Stimulated activated CD4-positive, alpha-beta T cell treated with anti-CD3 and anti-CD28 coated beads, Interleukin-4, amount 100 ng/mL, for 4 hours (primary cell): ENCODE results near the gene NREP.

ENCODE experiments used
- DNase-seq, 2 experiments: peaks; one replicate each; pipeline ENCODE4 v3.0.0-alpha.2; 2020

NREP gene

GRCh38 chr5:111691914-111692313, 65.1 kb downstream of the NREP start:
- DNase-seq = no peak

DNA sequence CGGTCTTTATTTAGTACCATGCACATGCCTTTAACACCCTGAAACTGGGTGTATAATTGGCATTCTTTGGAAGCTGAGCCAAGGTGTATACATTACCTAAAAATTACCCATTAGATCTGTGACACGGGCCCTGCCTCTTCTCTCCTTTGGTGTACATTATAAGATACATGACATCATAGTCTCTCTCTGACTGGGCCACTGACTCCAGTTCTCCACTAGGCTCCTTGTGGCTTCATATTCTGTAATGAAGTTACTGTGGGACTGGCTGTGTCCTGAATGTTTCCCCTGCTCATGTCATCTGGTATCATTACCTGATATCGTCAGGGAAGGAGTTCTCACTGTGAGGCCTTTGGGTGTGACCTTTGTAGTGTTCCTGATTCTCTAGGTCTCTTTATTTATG, 65.5 kb downstream of the NREP start:
- no peak for DNase-seq

DNA sequence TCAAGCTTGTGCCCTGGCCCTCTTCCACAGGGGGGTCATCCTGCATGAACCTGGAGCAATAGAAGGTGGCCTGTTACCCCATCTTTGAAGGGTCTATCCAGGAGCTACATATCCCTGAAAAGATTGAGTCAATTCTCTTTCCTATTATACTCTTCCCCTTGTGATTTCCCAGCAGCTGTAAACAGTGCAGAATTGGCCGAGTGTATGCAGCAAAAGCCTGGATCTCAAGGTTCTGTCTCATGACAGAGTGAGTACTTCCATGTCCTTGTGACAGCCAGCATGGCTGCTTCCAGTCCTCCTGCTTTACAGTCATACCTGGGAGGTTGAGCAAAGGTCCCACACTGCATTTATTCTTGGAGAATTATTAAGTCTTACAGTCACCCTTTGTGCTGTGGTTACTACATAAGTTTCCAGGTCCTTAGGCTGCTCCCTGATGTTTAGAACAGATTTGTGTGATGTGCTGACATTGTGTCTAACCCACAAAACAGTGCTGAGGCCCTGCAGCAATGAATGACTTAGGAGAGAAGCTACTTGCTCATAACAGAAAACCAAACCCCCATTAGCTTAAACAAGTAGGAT, 67.5 kb downstream of the NREP start:
- DNase-seq = no peak

- DNase-seq = no peak
These were observed 71.0 kb downstream of the NREP start for GRCh38 chr5:111685969-111686368.

DNA sequence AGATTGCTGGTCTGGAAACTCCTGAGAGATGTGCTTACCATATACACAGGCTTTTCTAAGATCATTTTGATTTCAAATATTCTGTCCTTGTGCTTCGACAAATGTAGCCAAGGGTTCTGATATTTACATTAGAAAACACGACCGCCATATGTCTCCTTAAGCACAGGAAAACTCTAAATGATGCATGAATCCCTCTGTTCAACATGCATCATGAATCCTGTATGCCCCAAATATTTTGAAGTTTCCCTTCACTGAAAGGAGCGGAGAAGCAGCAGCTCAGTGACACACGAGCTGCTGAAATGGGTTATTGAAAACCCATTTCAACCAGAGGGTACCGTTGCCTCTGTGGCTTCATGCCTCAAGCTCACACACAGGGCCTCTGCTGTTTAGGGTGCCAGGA, 74.4 kb downstream of the NREP start:
- DNase-seq = no peak

DNA sequence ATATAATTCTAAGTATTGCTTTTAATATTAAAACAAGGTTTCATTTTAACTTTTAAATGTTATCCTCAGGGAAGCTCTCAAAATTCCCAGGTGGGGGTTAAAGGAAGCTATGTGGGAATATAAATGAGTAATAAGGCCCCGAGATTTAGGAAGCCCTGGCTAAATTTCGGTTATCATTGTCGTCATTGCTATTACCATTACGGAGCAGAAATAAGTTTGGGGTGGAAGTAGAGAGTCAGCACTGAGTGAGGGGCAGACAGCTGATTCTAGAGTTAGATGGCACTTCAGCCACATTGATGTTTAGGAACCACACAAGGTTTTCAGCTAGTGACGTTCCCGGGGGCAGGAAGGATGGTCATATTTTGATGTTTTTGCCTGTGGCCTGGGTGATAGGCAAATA, 74.9 kb downstream of the NREP start:
- DNase-seq = no peak

- no peak for DNase-seq
These were observed 75.4 kb downstream of the NREP start for GRCh38 chr5:111681414-111682120.

GRCh38 chr5:111680737-111681413, 76.1 kb downstream of the NREP start:
- DNase-seq = no peak

- DNase-seq = no peak
These were observed 77.4 kb downstream of the NREP start for GRCh38 chr5:111679611-111680010.
